HUDEP-2 (cell line): ENCODE data around the gene CDC42EP5.

ENCODE experiments used
- DNase-seq, 76 experiments: peaks; one replicate each; lab custom pipeline; 2025; ENCODE audit not compliant: unreplicated experiment in 76 of 76; lab: John Stamatoyannopoulos, UW

CDC42EP5 gene

DNA sequence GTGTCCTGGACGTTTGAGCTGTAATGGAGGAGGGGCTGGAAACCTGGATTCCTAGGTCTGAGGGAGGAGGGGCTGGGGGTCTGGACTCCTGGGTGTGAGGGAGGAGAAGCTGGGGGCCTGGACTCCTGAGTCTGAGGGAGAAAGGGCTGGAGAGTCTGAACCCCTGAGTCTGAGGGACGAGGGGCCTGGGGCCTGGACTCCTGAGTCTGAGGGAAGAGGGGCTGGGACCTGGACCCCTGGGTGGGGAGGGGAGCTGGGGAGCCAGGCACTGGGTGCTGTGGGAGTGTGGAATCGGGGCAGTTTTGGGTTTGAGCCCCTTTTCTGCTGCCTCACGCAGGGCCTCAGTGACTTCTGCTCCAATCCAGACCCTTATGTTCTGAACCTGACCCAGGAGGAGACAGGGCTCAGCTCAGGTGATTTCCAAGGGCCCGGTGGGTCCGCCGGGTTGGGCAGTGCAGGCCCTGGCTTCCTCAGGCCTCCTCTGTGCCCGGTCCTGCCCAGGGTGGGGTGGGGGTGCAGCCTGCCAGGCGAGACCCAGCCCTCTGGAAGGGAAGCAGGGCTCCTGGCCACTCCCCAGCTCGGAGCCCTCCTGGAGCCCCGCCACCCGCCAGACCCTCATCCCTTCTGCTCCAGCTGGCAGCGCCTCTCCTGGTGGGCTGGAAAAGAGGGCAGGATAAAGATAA, 43.4 kb downstream of the CDC42EP5 start:
- DNase-seq, result no peak

GRCh38 chr19:54429176-54429495, 44.0 kb downstream of the CDC42EP5 start:
- DNase-seq, result no peak

DNA sequence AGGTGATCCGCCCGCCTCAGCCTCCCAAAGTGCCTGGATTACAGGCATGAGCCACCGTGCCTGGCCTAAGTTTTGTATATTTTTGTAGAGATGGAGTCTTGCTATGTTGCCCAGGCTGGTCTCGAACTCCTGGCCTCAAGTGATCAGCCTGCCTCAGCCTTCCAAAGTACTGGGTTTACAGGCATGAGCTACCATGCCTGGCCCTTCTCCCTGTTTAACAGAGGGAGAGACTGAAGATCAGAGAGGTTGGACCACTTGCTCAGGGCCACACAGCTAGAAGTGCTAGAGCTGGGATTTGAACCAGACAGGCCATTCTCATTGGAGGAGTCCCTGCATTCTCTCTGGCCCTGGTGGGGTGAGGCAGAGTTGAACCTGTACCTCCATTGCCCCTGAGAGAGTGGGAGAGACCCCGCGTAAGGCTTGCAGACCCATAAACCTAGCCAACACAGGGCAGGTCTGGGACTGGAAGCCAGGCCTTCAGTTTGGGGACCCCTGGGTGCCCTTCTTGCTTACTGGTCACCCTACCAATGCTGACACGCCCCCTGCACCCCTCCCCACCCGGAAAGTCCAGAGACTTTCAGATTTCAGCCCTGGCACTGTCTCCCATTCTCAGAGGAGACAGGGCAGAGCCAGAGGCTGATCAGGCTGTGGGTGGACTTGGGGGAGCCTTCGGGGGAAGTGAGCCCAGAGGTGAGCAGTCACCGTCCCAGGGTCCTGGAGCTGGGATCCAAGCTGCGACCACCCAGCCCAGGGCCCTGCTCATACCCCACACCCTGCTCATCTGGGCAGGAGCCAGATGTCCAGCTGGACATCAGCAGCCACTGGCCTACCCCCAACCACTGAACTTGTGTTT, 44.5 kb downstream of the CDC42EP5 start:
- no peak for DNase-seq

GRCh38 chr19:54427586-54427985, 45.5 kb downstream of the CDC42EP5 start:
- no peak for DNase-seq

DNA sequence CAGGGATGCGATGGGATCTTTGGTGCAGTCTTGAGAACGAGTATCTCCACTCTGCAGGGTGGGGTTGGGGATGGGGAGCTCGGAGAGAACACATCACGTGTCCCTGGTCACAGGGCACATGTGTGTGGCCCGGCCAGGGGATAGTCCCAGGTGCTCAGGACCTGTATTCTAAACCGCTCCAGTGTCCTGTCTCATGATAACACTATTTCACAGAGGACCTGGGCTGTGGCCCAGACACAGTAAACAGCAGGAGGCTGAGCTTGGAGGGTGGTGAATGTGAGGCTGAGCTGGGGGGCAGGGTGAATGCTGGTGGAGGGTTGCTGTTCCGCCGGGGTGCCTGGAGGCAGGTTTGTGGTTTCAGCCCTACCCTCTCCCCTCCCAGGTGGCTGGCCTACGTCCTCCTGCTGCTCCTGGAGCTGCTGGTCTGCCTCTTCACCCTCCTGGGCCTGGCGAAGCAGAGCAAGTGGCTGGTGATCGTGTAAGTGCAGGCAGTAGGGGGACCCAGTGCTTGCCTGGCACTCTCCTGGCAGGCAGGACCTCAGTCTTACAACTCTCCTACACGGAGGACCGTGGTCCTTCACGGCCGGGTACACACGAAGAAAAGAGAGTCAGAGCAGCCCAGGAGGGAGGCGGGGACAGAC, 46.7 kb downstream of the CDC42EP5 start:
- no peak for DNase-seq

- no peak for DNase-seq
These were observed 47.7 kb downstream of the CDC42EP5 start for GRCh38 chr19:54425382-54425723.

DNA sequence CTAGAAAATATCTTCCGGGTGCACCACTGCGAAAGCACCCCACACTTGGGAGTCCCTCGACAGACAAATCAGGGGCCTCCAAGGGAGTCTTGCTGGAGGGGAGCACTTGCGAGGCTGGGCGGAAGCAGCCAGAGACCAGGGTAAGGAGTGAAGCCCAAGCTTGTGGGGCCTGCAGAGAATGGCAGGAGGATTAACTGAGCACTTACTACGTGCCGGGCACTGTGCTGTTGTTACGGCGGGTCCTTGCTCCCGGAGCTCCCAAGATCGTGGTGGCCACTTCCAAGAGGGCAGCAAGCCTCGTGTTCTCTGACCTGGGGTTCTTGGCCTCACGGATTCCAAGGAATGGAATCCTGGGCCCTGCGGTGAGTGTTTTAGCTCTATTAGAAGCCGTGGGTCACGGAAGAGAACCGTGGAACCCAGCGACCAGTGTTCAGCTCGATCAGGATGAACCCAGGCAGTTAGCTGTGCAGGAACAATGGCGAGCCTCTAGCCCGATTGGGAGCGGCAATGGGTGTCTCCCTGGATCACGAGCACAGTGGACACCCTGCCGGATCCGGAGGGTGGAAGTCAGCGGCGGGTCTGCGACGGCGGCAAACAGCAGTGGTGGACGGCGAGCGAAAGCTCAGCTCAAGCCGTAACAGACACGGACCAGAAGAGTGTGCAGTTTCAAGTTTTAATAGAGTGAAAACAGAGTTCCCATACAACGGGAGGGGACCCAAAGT, 48.3 kb downstream of the CDC42EP5 start:
- DNase-seq, result no peak

DNA sequence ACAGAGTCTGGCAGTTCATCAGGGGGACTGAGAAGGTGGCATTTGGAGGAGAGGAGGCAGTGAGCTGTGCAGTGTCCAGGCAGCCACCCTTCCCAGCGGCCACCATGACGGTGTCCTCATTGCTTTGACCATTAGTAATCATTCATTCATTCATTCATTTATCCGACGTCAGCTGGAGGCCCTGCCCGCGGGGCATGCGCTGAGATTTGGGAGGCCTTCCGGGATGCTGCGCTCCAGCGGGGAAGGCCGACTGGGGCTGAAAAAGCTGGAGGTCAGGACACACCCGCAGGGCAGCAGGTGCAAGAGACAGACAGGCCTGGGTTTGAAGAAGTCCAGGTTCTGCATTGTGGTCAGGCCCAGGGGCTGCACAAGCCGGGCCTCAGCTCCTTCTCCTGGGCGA, 48.9 kb downstream of the CDC42EP5 start:
- DNase-seq, result no peak

GRCh38 chr19:54422136-54422535, 51.0 kb downstream of the CDC42EP5 start:
- DNase-seq, result no peak

- DNase-seq, result no peak
These were observed 51.6 kb downstream of the CDC42EP5 start for GRCh38 chr19:54421521-54421920.

DNA sequence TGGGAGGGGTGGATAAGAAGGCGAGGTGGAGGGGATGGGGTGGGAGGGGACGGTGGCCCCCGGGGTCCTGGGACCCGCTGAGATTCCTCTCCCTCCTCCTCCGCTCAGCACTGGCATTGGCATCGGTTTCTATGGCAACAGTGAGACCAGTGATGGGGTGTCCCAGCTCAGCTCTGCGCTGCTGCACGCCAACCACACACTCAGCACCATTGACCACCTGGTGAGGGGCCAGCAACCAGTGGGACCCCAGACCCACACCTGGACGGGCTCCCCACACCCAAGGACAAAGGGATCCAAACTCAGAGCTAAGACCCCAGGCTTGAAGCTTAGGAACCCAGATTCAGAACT, 52.0 kb downstream of the CDC42EP5 start:
- no peak for DNase-seq

DNA sequence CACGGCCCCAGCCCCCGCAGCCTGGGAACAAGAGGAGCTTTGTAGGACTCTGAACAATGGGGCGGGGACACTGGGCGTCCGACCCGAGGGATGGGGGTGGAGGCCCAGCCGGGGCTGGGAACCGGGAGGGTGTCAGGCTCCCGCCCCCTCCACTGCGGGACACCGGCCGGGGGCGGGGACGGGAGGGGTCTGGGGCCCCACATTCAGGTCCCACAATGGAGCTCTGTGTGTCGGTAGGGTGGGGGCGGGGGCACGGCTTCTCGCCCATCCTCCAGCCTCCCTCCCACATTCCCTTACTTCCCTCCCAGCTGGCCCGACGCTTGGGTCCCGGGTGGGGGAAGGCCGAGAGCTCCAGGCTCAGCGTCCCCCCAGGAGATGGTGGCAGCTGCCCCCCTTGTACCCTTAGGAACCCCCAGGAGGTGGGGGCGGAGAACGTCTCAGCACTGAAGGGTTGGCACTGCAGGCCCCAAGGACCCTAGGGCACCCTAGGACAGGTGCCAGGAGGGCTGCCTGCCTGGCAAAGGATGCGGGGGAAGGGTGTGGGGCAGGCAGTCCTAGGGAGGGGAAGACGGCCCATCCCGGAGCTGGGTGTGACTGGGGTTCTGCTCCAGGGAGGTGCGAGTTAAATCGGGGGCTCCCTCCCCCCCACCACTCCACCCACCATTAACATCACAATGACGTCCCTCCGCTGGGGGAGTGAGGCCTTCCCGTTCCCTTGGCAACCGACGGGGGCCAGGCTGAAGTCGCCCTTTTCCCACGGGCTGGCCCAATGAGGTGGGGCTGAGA, 52.5 kb downstream of the CDC42EP5 start:
- no peak for DNase-seq

- DNase-seq, result no peak
These were observed 53.1 kb downstream of the CDC42EP5 start for GRCh38 chr19:54420068-54420382.

- DNase-seq, result no peak
These were observed 53.9 kb downstream of the CDC42EP5 start for GRCh38 chr19:54418930-54419800.

DNA sequence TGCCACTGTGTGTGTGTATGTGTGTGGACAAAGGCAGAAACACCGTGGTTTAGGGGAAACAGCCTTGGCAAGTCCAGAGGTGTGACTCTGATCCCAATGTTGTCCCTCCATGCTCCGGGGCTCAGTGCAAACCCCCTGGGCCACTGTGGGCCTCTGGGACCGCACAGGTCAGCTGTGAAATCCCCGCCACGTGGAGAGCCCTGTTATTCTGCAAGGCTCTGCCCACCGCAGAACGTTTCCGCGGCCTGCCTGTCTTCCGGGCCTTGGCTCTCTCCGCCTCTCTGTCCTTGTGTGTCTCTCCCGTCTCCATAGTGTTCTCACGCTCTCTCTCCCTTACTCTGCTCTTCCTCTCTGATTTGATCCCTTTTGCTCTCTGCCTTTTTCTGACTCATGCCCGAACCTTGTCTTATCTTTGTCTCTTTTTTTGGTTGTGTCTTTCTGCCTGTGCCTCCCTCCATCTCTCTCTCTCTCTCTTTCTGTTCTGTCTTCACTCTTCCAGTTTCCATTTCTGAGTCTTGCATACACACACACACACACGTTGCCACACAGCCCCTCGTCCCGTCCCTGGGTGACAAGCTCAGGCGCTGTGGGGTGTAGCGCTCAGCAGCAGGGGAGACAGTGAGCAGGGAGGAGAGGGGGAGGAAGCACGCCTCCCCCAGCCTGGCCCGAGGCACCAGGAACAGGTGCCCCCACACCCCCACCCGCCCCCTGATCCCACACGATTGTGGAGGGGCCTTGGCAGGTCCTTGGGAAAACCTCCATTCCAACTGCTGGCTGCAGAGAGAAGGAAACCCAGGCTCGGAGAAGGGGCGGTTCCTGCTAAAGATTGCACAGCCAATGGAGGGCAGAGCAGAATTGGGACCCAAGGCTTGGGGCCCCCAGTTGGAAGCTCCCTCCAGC, 54.8 kb downstream of the CDC42EP5 start:
- DNase-seq, result no peak

DNA sequence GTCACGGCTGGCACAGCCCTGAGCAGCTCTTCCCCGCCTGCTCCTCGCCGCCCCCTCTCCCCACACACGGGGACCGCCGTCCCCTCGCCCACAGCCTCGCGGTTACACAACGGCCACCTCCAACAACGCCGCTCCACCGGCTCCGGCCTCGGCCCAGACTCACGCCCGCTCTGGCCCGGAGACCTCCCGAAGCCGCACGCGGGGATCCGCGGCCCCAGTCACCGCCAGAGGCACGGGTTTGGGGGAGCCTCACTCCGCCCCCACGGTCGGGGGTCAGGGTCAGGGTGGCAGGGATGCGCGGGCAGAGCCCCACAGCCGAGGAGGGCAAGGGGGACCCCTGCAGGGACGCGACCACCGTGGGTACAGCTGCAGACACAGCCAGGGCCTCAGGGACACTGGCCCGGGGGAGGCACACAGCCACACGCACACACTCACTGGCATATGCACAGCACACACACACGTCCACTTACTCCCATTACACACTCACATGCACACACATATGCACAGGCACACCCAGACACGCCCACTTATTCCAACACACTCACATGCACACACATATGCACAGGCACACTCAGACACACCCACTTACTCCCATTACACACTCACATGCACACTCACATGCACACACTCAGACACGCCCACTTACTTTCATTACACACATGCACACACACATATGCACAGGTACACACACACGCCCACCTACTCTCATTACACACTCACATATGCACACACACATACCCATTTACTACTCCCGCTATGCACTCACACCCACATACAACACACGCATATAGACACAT, 56.2 kb downstream of the CDC42EP5 start:
- DNase-seq, result no peak

- DNase-seq, result no peak
These were observed 57.0 kb downstream of the CDC42EP5 start for GRCh38 chr19:54415901-54416673.
